HG03103 (cell line): Measurements from ENCODE around the gene PFKP.

ENCODE experiments used
- ATAC-seq: cut with Tn5 transposase; IDR thresholded peaks from one replicate; pipeline ENCODE4 v1.9.1; 2021; ENCODE audit warnings: low read depth; ENCODE audit not compliant: unreplicated experiment

Gene PFKP

DNA sequence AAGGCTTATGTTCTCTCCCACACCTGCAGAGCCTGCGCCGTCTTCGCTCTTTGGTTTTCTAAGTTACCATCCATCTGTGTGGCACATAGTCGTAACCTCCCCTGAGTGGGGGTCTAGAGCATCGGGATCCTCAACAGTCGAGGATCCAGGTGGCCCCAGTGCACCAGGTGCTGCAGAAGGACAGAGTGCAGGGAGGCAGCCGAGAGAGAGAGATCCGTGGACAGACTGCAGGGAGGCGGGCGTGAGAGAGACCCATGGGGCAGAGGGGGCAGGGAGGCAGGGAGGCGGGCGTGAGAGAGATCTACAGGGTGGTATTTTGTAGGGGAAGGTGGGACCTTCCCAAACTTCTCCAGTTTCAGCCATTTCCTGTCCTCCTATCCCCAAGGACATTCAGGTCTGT, 42.3 kb downstream of the PFKP start:
- no peak for ATAC-seq

DNA sequence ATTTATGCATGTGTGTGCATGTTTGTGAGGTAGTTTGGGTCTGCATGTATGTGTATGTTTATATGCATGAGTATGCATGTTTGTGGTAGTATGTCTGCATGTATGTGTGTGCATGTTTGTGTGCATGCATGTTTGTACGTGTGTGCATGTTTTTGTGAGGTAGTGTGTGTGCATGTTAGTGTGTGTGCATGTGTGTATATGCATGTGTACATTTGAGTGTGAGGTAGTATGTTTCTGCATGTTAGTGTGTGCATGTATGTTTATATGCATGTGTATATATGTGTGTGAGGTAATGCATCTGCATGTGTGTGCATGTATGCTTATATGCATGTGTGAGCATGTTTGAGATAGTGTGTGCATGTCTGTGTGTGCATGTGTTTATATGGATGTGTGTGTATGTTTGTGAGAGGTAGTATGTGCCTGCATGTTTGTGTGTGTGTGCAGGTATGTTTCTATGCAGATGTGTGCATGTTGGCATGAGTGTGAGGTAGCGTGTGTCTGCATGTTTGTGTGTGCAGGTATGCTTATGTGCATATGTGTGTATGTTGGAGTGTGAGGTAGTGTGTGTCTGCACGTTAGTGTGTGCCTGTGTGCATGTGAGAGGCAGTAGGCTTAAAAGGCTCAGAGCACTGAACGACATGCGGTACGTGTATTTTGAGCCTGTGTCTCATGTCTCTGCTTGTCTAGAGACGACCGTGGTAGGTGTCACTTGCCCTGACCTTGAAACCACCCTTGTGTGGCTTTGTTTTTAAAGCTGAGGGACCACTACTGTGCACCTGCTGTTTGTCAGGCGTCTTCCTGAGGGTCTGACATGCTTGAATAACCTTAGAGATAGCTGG, 43.7 kb downstream of the PFKP start:
- ATAC-seq = no peak

DNA sequence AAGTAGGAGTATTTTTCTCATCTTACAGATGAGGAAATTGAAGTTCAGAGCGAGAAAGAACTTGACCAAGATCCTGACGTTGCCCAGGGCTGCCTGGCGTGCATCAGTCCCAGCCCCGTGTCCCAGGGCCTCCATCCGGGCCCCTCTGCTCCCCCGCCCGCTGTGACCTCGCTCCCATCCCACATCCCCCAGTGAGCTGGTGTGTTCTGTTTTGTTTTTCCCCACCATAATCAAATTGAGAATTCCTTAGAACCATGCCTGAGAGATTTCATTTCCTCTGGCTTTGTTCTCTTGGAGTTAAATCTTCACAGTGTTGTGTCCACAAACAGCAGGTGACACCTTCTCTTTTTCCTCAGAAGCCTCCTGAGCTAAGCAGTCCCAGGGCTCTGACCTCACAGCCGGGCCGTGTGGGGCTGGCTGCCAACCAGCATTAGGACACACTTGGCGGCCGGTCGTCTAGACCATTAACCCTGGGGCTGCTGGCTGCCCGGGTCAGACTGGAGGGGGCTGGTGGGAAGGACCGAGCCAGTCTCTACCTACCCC, 44.3 kb downstream of the PFKP start:
- ATAC-seq = no peak

DNA sequence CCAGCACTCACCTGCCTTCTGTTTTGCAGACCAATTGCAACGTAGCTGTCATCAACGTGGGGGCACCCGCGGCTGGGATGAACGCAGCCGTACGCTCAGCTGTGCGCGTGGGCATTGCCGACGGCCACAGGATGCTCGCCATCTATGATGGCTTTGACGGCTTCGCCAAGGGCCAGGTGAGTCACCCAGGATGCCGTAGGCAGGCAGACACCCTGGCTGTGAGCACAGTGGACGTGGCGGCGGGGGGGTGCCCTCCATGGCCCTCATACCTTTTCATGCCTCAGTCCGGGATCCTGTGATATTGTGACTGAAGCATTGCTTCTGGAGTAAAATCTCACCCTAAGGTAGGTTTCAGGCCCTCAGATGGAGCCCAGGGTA, 46.0 kb downstream of the PFKP start:
- no peak for ATAC-seq

DNA sequence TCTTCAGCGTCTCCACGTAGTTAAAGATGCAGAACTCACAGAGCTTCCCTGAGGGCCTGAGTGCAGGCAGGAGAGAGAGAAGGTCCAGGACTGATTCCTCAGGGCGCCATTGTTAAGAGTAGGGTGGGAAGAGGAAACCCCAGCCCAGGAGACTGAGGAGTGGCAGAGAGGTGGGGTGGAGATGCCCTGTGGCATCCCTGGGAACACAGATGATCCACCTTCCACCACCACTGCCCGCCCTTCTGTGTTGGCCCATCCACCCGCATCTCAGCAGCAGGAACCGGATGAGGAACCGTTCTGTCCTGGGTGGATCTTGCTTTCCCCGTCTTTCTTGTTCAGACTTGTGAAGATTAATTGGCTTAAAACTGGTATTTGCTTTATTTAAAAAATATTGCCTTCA, 48.3 kb downstream of the PFKP start:
- no peak for ATAC-seq

DNA sequence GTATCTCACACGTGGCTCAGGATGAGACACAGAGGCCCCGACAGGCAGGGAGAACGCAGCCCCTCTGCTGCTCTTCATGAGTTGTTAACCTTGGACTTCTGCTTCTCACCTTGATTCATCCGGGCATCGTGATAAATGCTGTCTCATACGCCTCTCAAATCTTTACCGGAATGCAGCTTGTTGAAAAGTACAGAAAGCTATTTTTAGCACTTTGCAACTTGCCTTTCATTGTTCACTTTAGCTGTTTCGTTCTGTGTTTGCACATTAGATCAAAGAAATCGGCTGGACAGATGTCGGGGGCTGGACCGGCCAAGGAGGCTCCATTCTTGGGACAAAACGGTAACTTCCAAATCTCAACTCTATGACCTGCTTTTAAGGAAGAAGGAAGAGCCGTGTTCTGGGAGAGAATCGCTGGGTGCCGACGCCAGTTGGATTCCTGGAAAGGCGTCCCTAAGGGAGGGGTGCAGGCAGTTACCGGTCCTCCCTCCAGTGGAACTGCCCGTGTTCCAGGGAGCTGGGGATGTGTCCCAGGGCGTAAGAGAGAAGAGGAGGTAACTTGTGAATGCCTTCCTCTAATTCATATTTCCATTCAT, 49.3 kb downstream of the PFKP start:
- no peak for ATAC-seq

DNA sequence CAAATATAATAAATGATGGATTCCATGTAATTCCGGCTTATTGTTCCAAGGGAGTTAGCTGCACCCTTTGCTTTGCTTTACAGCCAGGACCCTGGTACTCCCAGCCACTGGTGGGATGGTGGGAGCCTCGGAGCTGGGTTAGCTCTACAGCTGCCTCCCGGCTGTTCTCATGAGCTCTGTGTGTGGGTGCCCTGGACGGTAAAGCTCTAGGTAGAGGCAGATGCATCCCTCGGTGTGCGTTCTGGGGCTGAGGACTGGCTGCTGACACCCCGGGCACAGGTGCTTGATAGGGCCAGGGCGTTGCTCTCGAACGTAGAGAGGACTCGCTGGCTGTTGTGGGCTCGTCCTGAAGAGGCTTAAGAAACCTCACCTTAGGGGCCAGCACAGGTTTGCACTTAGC, 50.1 kb downstream of the PFKP start:
- ATAC-seq = no peak

DNA sequence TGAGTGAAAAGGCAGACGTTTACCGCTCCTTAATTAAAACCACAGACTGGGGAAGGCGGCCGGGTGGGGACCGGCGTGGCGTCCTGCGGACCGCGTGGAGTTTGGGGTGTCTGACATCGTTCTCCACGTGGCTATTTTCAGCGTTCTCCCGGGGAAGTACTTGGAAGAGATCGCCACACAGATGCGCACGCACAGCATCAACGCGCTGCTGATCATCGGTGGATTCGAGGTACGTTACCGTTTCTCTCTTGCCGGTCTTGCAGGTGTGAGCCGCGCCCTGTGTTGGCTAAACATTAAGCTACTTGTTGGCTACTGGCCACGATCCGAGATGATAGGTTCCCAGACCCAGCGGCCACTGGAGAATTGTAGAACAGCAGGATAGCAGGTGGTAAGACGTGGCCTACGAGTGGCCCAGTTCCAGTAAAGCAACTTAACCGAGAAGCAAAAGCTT, 51.3 kb downstream of the PFKP start:
- no peak for ATAC-seq

DNA sequence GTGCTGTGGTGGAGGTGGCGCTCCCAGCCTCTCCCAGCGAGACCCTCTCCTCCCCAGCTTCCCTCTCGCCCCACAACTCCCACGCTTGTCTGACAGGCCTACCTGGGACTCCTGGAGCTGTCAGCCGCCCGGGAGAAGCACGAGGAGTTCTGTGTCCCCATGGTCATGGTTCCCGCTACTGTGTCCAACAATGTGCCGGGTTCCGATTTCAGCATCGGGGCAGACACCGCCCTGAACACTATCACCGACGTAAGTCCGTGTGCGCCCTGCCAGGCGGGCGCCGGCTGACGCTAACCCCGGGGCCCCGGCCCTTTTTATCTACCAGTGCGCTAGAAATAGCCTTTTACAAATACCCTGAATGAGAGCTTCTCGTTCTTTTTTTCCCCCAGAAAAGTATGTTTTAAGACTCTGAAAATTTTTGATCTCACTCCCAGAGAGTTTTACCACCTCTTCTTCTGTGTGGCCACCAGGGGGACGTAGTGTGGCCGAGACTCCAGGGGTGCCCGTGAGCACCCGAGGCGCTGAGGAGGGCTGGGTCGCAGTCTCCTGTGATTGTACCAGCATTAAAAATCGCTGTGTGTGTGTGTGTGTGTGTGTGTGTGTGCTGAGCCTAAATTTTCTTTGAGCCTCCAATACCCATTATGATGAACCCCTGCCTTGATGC, 52.6 kb downstream of the PFKP start:
- no peak for ATAC-seq

DNA sequence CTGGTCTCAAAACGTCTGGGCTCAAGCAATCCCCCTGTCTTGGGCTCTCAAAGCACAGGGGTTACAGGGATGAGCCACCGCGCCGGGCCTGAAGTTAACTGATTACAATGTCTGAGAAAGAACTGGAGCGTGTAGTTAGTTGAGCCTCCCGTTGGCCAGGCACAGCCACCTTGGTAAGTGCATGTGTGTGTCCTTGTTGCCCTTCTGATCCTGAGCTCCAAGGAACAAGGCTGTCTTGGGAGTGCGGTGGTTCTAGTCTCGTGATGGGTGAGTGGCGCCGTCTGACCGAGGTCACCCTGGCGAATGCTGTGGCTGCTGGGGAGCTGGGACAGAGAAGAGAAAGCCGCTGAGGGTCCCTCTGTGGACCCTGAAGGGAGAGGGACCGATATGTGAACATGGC, 54.7 kb downstream of the PFKP start:
- ATAC-seq = no peak

DNA sequence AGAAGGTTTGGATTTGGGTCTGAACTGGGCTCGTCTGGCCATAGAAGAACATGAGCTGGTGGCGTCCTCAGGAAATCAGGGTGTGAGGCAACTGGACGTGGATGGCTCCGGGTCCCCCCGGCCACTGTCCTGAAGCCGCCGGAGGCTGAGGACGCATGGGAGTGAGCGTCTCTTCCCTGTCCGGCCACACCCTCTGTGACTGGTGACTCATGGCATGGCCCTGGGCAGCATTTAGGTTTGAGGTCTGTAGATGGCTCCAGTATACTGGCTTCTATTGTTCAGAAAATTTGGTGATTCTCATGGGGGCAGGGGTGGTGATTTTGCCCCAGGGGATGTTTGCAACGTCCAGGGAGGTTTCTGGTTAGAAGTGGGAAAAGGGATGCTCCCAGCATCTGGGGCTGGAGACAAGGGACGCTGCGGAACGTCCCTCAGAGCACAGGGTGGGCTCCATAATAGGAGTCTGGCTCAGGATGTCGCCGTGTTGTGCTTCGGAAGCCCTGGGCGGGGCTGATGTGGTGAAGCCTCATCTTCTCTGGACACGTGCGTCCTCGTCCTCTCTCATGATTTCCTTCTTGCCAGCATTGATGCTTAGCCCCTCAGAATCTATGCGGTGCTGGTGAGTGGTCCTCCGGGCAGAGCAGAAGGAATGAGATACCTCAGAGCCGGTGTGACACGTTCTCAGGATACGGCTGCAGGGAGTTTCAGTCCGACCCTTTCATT, 55.3 kb downstream of the PFKP start:
- no peak for ATAC-seq

DNA sequence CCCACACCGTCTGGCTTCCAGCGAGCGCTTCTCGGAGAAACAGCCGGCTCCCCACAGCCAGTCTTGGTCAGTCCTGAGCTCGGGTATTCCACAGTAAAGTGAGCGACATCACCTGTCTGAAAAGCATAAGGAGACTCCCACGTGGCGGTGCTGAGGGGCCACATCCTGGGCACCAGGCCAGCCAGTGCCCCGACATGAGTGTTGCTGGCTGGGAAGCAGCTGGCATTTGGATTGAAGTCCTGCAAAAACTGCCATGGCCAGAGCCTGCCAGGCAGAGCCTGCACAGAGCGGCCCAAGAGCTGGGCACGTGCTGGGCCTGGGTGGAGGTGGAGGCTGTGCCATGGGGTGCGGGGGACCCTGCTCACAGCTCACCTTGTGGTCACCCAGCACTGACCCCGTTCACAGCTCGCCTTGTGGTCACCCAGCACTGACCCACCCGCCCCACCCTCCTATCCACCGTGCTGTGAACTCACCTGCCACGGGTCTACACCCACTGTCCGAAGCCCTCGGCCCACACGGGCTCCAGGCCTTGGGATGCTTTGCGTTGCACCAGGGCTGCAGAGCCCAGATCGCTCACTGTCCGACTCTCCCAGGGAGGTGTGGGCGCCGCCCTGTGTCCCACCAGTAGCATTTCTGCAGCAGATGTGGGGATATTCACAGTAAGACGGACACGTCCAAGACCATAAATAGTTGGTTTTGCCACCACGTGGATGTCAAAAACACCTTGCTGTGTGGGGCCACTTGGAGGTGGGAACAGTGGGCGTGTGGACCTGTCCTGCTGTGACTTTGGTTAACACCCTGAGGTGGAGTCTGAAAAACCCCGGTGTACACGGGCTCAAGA, 56.4 kb downstream of the PFKP start:
- ATAC-seq = no peak

DNA sequence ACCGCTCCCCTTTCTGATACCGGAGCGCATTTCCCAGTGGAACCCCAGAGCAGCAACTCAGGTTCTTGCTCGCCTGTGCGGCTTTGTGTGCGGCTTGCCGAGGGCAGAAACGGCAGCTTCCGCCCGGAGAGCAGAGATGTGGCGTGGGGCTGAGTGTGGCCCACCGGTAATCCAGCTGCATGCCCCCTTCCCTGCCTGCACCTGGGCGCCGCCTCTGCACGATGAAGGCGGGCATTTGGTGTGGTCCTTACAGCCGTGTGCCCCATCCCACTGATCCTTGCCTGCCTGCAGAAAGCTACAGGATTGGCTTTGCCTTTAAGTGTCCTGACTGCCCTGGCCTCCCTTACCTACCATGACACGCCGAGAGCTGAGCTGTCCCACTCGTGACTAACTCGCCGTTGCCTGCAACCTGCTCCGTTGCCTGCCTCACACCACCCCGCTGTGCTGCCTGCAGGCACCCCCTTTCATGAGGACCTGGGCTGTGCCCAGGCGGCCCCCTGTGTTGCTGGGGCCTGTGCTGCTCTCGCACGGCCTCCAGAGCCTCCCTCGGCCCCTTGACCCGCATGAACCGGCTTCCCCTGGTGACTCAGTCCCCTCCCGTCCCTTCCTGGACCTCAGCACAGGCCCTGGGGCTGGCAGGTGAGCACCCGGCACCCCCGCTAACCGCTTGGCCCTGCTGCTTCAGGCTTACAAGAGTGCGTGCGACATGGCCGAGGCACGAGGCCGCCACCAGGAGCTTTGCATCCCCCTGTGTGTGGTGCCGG, 57.2 kb downstream of the PFKP start:
- no peak for ATAC-seq

DNA sequence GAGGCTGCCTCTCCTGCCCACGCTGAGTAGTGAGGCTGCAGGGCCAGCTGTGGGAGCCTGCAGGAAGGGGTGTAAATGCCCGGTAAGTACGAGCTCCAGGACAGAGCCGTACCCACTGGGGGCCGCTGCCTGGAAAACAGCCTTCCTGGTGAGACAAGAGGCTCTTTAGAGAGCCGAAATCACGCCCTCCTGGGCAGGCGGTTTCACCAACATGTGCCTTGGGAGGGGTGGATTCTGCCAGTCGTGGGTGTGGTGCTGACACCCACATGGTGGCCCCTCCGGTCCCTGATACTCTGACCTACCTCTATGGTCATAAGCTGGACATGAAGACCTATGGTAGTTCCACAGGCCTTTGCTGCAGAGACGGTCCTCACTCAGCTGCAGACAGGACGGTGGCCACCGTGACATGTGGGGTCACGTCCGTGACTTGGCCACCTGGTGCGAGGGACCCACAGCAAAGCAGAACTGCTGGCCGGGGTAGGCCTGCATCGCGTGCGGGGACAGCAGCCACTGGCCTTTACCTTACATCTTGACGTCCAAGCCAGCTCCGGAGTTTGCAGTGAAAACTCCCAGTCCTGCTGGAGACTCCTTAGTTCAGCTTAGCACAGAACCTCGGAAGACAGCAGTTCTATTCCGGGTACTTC, 58.3 kb downstream of the PFKP start:
- ATAC-seq = no peak

DNA sequence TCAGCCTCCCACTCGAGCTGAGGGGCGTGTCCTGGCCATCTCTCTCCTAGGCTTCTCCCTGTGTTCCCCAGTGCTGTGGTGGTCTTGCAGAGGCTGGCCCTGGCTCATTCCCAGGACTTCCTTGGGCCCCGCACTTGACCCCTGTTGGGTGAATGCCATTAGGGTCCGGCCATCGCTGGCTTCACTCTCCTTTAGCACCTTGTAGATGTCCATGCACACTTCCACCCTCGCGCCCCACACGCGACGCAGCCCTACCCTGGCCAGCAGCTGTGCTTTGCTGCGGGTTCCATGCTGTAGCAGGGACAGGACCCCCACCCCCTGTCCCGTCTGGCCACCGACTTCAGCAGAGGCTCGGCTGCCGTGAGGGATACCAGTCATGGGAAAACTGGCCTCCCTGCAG, 58.9 kb downstream of the PFKP start:
- no peak for ATAC-seq

DNA sequence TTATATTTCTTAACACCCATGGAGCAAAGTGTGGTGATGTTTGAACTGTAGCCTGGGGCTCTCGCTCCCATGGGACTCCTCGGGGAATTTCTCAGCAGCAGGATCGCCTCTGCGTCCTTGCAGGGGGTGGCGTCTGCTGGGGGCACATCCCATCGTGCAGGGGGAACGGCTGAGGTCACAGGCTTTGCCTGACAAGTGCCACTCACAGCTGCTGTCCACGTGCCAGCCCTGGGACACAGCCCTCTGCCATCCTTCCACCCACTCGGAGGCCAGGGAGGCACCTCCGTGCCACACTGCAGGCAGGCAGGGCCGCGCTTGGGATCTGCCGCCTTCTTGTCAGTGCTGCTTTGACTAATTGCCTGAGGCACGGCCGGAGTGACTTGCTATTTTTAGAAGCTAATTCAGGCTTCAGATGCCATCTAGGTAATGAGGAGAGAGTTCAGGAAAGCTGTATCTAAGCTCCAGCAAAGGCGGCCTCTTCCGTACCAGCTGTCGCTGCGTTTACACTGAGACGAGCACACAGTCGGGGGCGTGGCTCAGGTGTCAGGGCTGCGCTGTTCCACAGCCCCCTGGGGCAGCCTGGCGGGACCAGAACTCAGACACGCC, 59.5 kb downstream of the PFKP start:
- no peak for ATAC-seq

DNA sequence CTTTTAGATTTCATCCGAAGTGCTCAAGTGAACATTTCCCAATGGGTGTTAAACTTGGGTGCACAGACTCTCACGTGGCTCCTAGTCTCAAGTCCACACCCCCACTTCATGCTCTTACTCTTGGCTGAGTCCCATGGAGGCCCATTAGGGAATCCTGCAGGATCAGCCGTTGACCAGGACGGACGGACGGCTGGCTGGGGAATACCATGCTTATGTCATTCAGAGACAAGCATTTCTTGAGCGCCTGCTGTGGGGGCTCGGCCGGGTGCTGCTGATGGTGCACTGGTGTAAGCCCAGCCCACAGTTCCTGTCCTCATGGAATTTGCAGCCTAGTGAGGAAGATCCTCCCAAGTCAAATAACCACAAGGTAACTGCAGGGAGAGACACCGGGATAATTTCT, 60.6 kb downstream of the PFKP start:
- ATAC-seq = no peak

DNA sequence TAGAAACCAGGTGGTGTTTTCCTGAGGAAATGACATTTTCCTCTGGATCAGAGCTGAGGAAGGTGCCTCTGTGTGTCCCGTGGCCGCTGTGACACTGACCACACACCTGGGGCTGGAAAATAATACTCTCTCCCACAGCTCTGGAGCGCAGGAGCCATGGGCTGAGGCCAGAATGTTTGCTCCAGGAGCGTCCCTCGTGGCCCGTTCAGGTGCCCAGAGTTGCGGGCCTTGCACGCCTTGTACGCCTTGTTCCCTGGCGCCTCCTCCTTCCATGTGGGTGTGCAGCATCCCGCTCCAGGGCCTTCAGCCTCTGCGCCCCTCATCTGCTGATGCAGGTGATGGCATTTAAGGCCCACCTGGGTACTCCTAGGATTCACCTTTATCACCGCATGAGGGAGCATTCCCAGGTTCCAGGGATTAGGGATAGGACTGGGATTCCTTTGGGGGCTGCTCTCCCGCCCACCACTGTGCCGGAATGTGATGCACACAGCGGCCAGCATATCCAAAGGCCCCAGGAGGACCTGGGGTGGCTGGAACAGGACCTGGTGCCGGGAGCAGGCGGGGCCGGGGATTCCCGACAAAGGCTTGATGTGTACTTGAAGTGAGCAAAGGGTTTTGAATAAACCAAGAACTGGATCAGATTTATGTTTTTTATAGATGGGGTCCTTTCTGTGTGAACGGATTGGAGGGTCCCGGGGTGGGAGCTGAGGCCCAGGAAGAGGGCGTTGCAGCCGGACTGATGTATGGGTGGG, 61.2 kb downstream of the PFKP start:
- no peak for ATAC-seq
